Lung (tissue), 12 donors: ENCODE measurements around the gene ADCY1. TPM values are rescaled to one million over a fixed set of nuclear protein-coding genes. Genes with fewer than 3 reads are reported as not detected.

Experiments used
- ATAC-seq: fragments of 200-7000 bp; cut with Tn5 transposase; one replicate; pipeline ENCODE4 v1.9.1; 2020; ENCODE audit warnings: moderate number of reproducible peaks; ENCODE audit not compliant: insufficient read depth, low FRiP score
- DNase-seq, 3 donors: peaks; one replicate each; pipeline ENCODE4 v3.0.0-alpha.2; 2013 to 2017
- H3K27ac ChIP-seq, 2 donors: one replicate each; pipeline ENCODE4 v1.5.1; 2013; ENCODE audit warnings: mild to moderate bottlenecking in 2 of 2, moderate library complexity in 2 of 2, control low read depth in 1 of 2, inconsistent platforms in 1 of 2, low read depth in 1 of 2, low read length in 1 of 2
- H3K27me3 ChIP-seq, 3 donors: one replicate each; pipeline ENCODE4 v1.5.1; 2013; ENCODE audit warnings: low read length in 2 of 3; ENCODE audit not compliant: control insufficient read depth in 3 of 3, insufficient read depth in 3 of 3
- H3K36me3 ChIP-seq, 4 donors: one replicate each; pipeline ENCODE4 v1.5.1; 2013; ENCODE audit warnings: low read length in 4 of 4, mild to moderate bottlenecking in 1 of 4, moderate library complexity in 1 of 4; ENCODE audit not compliant: control insufficient read depth in 4 of 4, insufficient read depth in 4 of 4
- H3K4me1 ChIP-seq, 5 donors: one replicate each; pipeline ENCODE4 v1.5.1; 2013; ENCODE audit warnings: low read length in 5 of 5, mild to moderate bottlenecking in 2 of 5, moderate library complexity in 1 of 5; ENCODE audit not compliant: control insufficient read depth in 5 of 5, insufficient read depth in 5 of 5
- H3K4me3 ChIP-seq: one replicate; pipeline ENCODE4 v1.5.1; 2013; ENCODE audit warnings: mild to moderate bottlenecking, control low read depth, moderate library complexity
- H3K9ac ChIP-seq, 2 donors: one replicate each; pipeline ENCODE4 v1.5.1; 2013; ENCODE audit warnings: low read length in 2 of 2, control low read depth in 1 of 2; ENCODE audit not compliant: insufficient read depth in 1 of 2
- H3K9me3 ChIP-seq, 4 donors: one replicate each; pipeline ENCODE4 v1.5.1; 2013; ENCODE audit warnings: low read length in 3 of 4, mild to moderate bottlenecking in 1 of 4, moderate library complexity in 1 of 4; ENCODE audit not compliant: control insufficient read depth in 4 of 4, insufficient read depth in 3 of 4
- WGBS, 2 donors: extraction: QIAGEN DNeasy Blood & Tissue Kit; methylation state at CpG; one replicate each; pipeline ENCODE4 v1.1.7; 2013; 5-methylcytosine and 5-hydroxymethylcytosine counted together
- polyA plus RNA-seq, 2 donors: library from polyadenylated mRNA; stranded (reverse); fragments of 200-250 nt; gene quantifications; one replicate each; pipeline ENCODE4 v1.2.1, GENCODE V29; 2013
- total RNA-seq, 2 donors: library from RNA; depleted of rRNA in 1 of 2; stranded (reverse); fragments of >200 nt in 1 of 2; gene quantifications; one replicate each; pipeline ENCODE4 v1.2.1, GENCODE V29; 2014 to 2021
- TF ChIP-seq, protein P1 (sequence below): IDR thresholded peaks from 2 replicates; pipeline ENCODE4 v1.5.1; 2012; ENCODE audit warnings: mild to moderate bottlenecking; ENCODE audit errors: control extremely low read depth, extremely low read depth
- donor health status: control.
- donor health status: control.
- donor health status: Bipolar disorder and iron deficiency.
- donor health status: healthy.
- donor health status: DM: yes; HTN: yes; CAD: no.

Gene ADCY1
- total and polyA plus RNA-seq, 4 donors = 0.14 to 1.8 (median 0.28) TPM

DNA sequence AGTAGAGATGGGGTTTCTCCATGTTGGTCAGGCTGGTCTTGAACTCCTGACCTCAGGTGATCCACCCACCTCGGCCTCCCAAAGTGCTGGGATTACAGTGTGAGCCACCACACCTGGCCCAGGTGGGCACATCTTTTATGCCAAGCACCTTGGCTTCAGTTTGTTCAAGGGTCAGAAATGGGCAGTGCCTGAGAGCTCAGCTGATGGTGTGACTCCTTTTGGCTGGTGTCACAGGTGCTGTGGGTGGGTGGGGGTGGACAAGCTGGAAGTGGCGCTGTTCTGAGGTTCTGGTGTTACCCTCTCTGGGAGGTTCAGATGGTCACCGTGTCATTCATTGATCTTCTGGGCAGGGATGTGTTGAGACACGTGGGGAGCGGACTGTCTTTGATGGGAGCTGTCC is 11.5 kb downstream of the ADCY1 start:
- H3K27ac ChIP-seq = no peak overlapping the region
- TF ChIP-seq, protein P1, sequence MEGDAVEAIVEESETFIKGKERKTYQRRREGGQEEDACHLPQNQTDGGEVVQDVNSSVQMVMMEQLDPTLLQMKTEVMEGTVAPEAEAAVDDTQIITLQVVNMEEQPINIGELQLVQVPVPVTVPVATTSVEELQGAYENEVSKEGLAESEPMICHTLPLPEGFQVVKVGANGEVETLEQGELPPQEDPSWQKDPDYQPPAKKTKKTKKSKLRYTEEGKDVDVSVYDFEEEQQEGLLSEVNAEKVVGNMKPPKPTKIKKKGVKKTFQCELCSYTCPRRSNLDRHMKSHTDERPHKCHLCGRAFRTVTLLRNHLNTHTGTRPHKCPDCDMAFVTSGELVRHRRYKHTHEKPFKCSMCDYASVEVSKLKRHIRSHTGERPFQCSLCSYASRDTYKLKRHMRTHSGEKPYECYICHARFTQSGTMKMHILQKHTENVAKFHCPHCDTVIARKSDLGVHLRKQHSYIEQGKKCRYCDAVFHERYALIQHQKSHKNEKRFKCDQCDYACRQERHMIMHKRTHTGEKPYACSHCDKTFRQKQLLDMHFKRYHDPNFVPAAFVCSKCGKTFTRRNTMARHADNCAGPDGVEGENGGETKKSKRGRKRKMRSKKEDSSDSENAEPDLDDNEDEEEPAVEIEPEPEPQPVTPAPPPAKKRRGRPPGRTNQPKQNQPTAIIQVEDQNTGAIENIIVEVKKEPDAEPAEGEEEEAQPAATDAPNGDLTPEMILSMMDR = no peak
- no peak for ATAC-seq

DNA sequence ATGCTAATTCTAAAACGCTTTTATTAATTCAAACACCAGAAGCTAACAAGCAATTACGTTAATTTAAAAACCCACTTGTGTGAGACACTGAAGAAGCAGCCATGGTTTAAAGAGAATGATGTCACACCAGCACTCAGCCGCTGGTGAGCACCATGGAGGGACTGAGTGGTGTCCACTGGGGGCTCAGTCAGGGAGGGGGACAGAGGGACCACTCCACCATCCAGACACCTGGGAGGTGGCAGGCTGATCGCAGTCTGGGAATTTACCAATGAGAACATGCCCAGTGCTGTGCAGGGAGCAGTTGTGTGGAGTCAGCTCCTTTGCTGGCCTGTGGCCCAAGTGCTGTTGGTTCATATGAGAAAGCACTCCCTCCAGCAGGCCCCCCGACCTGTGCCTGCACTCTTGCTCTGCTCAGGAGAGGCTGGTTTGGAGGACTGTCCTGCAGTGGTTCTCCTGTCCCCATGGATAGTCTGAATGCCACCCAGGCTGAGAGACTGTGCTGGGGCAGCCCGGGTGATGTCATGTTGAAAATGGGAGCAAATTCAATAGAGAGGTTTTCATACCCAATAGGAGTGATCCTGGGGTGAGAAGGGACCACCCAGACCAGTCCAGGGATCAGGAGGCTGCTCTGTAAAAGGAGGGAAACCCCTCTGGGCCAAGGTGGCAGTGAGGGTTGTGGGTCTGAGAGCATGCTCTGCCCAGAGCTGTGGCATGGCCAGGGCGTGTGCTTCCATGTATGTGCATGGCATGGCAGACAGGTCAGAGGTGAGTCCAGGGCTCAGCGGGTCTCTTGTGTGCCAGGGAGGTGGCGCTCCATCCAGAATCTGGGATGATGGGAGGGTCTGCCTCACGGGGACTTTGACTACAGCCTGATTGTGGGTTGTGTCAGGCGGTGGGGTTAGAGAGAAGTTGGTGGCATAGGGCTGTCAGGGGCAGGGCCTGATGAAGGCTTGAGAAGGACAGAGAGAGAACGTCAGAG is 12.7 kb downstream of the ADCY1 start:
- H3K4me3 ChIP-seq = no peak overlapping the region
- no peaks in the 10 kb centered on the region for H3K36me3 ChIP-seq
- WGBS, 2 donors = 87 to 94% methylated on average over 12 of the region's 12 CpGs
- DNase-seq = peak in 2 of 3 donors; percentile 15 to 33
- TF ChIP-seq, protein P1 = no peak
- no peak for ATAC-seq
- no peaks in the 10 kb centered on the region for H3K4me1 ChIP-seq
- H3K9ac ChIP-seq = no peak overlapping the region
- H3K9me3 ChIP-seq = no peaks in the 10 kb centered on the region
- peaks cover 0 to 3% (median 0%) of the 10 kb centered on the region in 3 donors for H3K27me3 ChIP-seq
- no peak overlapping the region for H3K27ac ChIP-seq

More for the DNA sequence above, 11.5 kb downstream of the ADCY1 start:
- peak in 1 of 3 donors; percentile 4 for DNase-seq
- H3K27me3 ChIP-seq = peaks cover 0 to 3% (median 0%) of the 10 kb centered on the region in 3 donors
- H3K4me1 ChIP-seq = no peaks in the 10 kb centered on the region
- no peak overlapping the region for H3K4me3 ChIP-seq
- H3K36me3 ChIP-seq = no peaks in the 10 kb centered on the region
- WGBS, 2 donors = 85 to 87% methylated on average over 5 of the region's 5 CpGs
- H3K9ac ChIP-seq = no peak overlapping the region
- no peaks in the 10 kb centered on the region for H3K9me3 ChIP-seq

DNA sequence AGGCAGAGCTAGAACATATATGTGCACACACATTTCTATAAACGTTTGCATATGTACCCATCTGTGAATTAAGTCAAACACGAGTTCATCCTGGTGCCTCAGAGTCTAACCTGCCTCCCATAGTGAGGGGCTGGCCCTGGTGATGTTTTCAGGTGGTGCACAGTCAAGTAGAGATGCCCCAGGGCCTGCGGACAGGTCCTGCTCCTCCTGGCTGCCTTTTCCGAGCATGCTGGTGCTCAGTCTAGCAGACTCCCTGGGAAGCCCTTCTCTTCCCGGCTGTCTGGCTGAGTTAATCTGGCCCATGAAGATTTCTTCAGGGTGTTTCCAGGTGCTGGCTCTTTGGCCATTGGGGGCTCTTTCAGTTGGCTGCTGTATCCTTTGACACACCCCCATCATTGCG is 14.3 kb downstream of the ADCY1 start:
- ATAC-seq = no peak
- DNase-seq = no peak
- Histone ChIP-seq H3K36me3 (no peaks in the 10 kb centered on the region), H3K27me3 (no peaks in the 10 kb centered on the region), H3K4me1 (no peaks in the 10 kb centered on the region), H3K9ac (no peak overlapping the region), H3K9me3 (no peaks in the 10 kb centered on the region), H3K27ac (no peak overlapping the region), H3K4me3 (no peak overlapping the region)
- TF ChIP-seq, protein P1 = no peak
- WGBS, 2 donors = 87 to 90% methylated on average over 6 of the region's 6 CpGs
